GM12891 (cell line): ENCODE measurements around the gene GAS7.

ENCODE experiments used
- POLR2A ChIP-seq: IDR thresholded peaks from 2 replicates; pipeline ENCODE4 v1.6.1; 2011; ENCODE audit warnings: low read depth, low read length, control low read depth
- POLR2AphosphoS5 ChIP-seq: IDR thresholded peaks from 2 replicates; pipeline ENCODE4 v1.6.1; 2011; ENCODE audit warnings: low read depth, low read length, control low read depth
- POU2F2 ChIP-seq: IDR thresholded peaks from 2 replicates; pipeline ENCODE4 v1.6.1; 2011; ENCODE audit warnings: low read depth, mild to moderate bottlenecking, control low read depth, low read length, moderate library complexity
- SPI1 ChIP-seq: IDR thresholded peaks from 2 replicates; pipeline ENCODE4 v1.6.1; 2011; ENCODE audit warnings: low read depth, low read length, control low read depth
- TAF1 ChIP-seq: IDR thresholded peaks from 2 replicates; pipeline ENCODE4 v1.6.1; 2011; ENCODE audit warnings: low read depth, low read length, control low read depth

GRCh38 chr17:9936095-9936494, 262.3 kb downstream of the GAS7 start:
- no peak for TF ChIP-seq POU2F2
- TF ChIP-seq POLR2A = no peak
- TF ChIP-seq POLR2AphosphoS5 = no peak
- no peak for TF ChIP-seq TAF1
- no peak for TF ChIP-seq SPI1
